ENCODE data around the gene PLOD1.

DNA sequence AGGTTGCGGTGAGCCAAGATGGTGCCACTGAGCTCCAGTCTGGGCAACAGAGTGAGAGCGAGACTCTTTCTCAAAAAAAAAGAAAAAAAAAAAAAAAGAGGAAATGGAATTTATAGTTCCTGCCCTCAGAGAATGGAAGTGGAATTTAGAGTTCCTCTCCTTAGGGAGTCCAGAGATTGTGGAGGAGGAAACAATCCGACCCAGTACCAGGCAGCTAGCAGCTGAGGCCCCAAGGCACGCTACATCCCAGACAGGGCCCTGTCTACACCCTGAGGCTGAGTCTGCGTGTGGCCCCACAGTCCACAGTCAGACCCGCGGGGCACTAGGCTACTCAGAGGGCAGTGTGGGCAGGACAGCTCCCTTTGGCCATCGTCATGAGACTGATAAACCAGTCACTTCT lies 43.8 kb downstream of the PLOD1 start:
- TF ChIP-seq, protein P1, sequence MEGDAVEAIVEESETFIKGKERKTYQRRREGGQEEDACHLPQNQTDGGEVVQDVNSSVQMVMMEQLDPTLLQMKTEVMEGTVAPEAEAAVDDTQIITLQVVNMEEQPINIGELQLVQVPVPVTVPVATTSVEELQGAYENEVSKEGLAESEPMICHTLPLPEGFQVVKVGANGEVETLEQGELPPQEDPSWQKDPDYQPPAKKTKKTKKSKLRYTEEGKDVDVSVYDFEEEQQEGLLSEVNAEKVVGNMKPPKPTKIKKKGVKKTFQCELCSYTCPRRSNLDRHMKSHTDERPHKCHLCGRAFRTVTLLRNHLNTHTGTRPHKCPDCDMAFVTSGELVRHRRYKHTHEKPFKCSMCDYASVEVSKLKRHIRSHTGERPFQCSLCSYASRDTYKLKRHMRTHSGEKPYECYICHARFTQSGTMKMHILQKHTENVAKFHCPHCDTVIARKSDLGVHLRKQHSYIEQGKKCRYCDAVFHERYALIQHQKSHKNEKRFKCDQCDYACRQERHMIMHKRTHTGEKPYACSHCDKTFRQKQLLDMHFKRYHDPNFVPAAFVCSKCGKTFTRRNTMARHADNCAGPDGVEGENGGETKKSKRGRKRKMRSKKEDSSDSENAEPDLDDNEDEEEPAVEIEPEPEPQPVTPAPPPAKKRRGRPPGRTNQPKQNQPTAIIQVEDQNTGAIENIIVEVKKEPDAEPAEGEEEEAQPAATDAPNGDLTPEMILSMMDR (IDR thresholded peaks at IDR 0.05), result no peak
- TF ChIP-seq POLR2A (IDR thresholded peaks at IDR 0.05), result no peak

All from uterus (tissue), 2 donors.